ENCODE measurements around the gene EXOC4. TPM values are rescaled to one million over a fixed set of nuclear protein-coding genes. Genes with fewer than 3 reads are reported as not detected.

Gene EXOC4
- total RNA-seq, 1 donor from 2014 or later: 67.7 TPM

- peaks cover 10% of the 10 kb centered on the region for H3K4me1 Mint-ChIP-seq (ENCODE audit: low read depth)
- H3K36me3 Mint-ChIP-seq (ENCODE audit: low read depth): no peaks in the 10 kb centered on the region
- H3K27ac Mint-ChIP-seq (ENCODE audit: unreplicated experiment): no peak overlapping the region
- no peak for DNase-seq (ENCODE audit: low spot score)
- no peaks in the 10 kb centered on the region for H3K9me3 Mint-ChIP-seq (ENCODE audit: low read depth)
- H3K4me3 Mint-ChIP-seq (ENCODE audit: unreplicated experiment): no peak overlapping the region
- TF ChIP-seq, protein P1, sequence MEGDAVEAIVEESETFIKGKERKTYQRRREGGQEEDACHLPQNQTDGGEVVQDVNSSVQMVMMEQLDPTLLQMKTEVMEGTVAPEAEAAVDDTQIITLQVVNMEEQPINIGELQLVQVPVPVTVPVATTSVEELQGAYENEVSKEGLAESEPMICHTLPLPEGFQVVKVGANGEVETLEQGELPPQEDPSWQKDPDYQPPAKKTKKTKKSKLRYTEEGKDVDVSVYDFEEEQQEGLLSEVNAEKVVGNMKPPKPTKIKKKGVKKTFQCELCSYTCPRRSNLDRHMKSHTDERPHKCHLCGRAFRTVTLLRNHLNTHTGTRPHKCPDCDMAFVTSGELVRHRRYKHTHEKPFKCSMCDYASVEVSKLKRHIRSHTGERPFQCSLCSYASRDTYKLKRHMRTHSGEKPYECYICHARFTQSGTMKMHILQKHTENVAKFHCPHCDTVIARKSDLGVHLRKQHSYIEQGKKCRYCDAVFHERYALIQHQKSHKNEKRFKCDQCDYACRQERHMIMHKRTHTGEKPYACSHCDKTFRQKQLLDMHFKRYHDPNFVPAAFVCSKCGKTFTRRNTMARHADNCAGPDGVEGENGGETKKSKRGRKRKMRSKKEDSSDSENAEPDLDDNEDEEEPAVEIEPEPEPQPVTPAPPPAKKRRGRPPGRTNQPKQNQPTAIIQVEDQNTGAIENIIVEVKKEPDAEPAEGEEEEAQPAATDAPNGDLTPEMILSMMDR (IDR thresholded peaks at IDR 0.05): no peak
- no peaks in the 10 kb centered on the region for H3K27me3 Mint-ChIP-seq (ENCODE audit: low read depth)
Measured at GRCh38 chr7:133931053-133931452, 678.2 kb downstream of the EXOC4 start.

GRCh38 chr7:133932591-133932990 is 679.7 kb downstream of the EXOC4 start:
- H3K4me3 Mint-ChIP-seq (ENCODE audit: unreplicated experiment): no peak overlapping the region
- H3K9me3 Mint-ChIP-seq (ENCODE audit: low read depth): no peaks in the 10 kb centered on the region
- TF ChIP-seq, protein P1 (IDR thresholded peaks at IDR 0.05): no peak
- peaks cover 10% of the 10 kb centered on the region for H3K4me1 Mint-ChIP-seq (ENCODE audit: low read depth)
- DNase-seq (ENCODE audit: low spot score): no peak
- no peaks in the 10 kb centered on the region for H3K27me3 Mint-ChIP-seq (ENCODE audit: low read depth)
- H3K27ac Mint-ChIP-seq (ENCODE audit: unreplicated experiment): no peak overlapping the region
- H3K36me3 Mint-ChIP-seq (ENCODE audit: low read depth): no peaks in the 10 kb centered on the region

DNA sequence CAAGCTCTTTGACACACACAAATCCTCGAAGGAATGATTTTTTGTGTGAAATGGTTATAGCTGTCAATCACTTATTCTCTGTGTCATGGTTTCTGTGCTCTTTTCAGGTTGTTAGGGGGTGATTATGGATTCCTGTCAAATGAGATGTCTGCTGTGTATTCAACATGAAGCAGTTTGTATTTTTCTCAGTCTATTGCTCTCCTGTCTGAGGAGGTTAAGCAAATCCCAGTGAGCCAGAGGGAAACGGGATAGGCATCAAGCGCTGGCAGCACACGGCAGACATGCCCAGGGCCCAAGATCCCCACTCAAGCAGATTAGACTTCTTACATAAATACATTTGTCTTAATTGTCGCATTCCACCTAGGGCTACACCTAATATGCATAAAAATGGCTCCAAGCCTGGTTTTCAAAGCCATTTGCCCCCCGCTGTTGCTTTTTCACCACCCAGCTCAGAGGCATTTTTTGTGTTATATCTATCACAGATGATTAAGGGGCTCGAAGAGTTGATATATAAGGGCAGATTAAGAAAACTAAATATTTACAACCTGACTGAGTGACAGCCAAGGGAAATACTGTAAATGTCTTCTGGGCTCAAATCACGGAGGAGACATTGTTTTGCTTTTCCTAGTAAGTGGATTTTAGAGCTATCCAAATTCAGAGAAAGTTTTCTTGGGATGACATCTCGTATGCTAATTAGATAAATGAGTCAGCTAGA is 681.5 kb downstream of the EXOC4 start:
- peaks cover 10% of the 10 kb centered on the region for H3K4me1 Mint-ChIP-seq (ENCODE audit: low read depth)
- H3K4me3 Mint-ChIP-seq (ENCODE audit: unreplicated experiment): no peak overlapping the region
- no peak for DNase-seq (ENCODE audit: low spot score)
- peaks cover 5% of the 10 kb centered on the region for H3K36me3 Mint-ChIP-seq (ENCODE audit: low read depth)
- no peaks in the 10 kb centered on the region for H3K9me3 Mint-ChIP-seq (ENCODE audit: low read depth)
- H3K27ac Mint-ChIP-seq (ENCODE audit: unreplicated experiment): no peak overlapping the region
- TF ChIP-seq, protein P1 (IDR thresholded peaks at IDR 0.05): no peak
- H3K27me3 Mint-ChIP-seq (ENCODE audit: low read depth): no peaks in the 10 kb centered on the region

DNA sequence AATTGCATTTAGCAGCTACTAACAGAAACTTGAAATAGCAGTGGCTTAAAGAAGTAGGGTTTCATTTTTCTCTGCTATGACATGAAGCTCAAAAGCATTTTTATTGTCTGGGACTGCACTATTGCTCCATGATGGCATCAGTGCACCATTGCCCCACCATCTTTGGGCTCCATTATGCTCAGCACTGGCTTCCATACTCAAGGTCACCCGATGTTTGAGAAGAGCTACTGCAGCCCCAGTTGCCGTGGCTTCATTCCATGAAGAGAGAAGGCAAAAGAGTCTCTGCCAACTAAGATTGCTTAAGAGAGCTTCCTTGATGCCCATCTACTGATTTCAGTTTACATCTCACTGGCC is 682.1 kb downstream of the EXOC4 start:
- Mint-ChIP-seq H3K27me3 (ENCODE audit: low read depth) (no peaks in the 10 kb centered on the region), H3K27ac (ENCODE audit: unreplicated experiment) (no peak overlapping the region), H3K9me3 (ENCODE audit: low read depth) (no peaks in the 10 kb centered on the region), H3K36me3 (ENCODE audit: low read depth) (peaks cover 5% of the 10 kb centered on the region), H3K4me3 (ENCODE audit: unreplicated experiment) (no peak overlapping the region), H3K4me1 (ENCODE audit: low read depth) (peaks cover 10% of the 10 kb centered on the region)
- TF ChIP-seq, protein P1 (IDR thresholded peaks at IDR 0.05): no peak
- DNase-seq (ENCODE audit: low spot score): no peak

DNA sequence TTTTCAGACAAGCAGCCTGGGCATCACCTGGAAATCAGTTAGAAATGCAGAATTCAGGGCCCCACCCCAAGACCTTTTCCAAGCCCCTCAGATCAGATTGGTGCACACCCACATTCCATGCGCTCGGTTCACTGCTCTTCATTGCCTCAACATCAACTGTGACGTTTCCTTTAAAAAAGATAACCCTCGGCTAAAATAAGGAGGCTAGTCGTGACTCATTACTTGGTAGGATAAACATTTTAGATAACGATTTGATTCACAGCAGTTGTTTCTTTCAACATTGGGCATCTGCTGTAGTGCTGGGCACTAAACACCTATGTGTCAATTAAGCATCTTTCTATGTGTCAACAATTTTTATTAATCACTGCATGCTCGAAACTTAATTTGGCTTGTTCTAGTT is 683.2 kb downstream of the EXOC4 start:
- Mint-ChIP-seq H3K27me3 (ENCODE audit: low read depth) (no peaks in the 10 kb centered on the region), H3K27ac (ENCODE audit: unreplicated experiment) (no peak overlapping the region), H3K4me3 (ENCODE audit: unreplicated experiment) (no peak overlapping the region), H3K36me3 (ENCODE audit: low read depth) (peaks cover 5% of the 10 kb centered on the region), H3K4me1 (ENCODE audit: low read depth) (peaks cover 10% of the 10 kb centered on the region), H3K9me3 (ENCODE audit: low read depth) (no peaks in the 10 kb centered on the region)
- no peak for DNase-seq (ENCODE audit: low spot score)
- TF ChIP-seq, protein P1 (IDR thresholded peaks at IDR 0.05): no peak

Measured in chondrocyte (in vitro differentiated cells).